Thyroid gland (tissue), 4 donors: Measurements from ENCODE around the gene TMEM94.

ENCODE experiments used
- POLR2A ChIP-seq, 2 donors: fragments of 450-650 bp; IDR thresholded peaks; one replicate each; pipeline ENCODE4 v1.6.1; 2017; ENCODE audit warnings: antibody characterized with exemption in 2 of 2, mild to moderate bottlenecking in 2 of 2, moderate library complexity in 1 of 2
- TF ChIP-seq, protein P1 (sequence below), 6 experiments: fragments of 200-600 bp in 3 of 6; fragments of 450-650 bp in 3 of 6; sonication (generic) in 3 of 6; IDR thresholded peaks; one replicate each; pipeline ENCODE4 v1.5.1; 2016 to 2019; ENCODE audit warnings: antibody characterized with exemption in 6 of 6, mild to moderate bottlenecking in 2 of 6, inconsistent platforms in 1 of 6, moderate library complexity in 1 of 6

DNA sequence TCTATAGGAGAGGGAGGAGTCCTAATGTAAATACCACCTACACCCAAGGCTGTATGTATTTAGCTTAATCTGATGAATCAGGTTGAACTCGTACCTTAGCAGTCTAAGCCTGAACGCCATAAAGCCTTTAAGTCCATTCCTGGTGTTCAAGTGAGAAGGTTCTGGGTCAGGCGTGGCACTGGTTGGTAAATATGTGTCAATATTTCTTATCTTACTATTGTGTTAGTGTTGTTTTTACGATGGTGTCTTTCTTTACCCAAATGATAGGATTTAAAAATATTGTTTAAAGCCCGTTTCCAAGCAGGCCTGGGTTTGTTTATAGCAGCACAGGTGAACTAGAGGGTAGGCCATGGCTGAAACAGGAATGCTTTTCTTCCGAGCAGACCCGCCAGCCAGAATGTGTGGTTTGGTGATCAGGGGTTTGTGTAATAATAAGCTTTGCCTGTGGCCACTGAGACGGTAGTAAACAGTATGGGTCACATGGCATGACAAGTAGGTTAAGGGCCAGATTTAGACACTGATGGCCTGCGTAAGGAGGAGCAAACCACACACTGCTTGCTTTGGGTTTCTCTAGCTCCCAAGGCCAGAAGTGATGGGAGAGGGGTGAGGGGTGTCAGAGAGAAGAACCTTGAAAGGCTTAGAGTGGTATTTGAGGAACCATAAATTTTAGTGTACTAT, 3.3 kb downstream of the TMEM94 start:
- TF ChIP-seq, protein P1, sequence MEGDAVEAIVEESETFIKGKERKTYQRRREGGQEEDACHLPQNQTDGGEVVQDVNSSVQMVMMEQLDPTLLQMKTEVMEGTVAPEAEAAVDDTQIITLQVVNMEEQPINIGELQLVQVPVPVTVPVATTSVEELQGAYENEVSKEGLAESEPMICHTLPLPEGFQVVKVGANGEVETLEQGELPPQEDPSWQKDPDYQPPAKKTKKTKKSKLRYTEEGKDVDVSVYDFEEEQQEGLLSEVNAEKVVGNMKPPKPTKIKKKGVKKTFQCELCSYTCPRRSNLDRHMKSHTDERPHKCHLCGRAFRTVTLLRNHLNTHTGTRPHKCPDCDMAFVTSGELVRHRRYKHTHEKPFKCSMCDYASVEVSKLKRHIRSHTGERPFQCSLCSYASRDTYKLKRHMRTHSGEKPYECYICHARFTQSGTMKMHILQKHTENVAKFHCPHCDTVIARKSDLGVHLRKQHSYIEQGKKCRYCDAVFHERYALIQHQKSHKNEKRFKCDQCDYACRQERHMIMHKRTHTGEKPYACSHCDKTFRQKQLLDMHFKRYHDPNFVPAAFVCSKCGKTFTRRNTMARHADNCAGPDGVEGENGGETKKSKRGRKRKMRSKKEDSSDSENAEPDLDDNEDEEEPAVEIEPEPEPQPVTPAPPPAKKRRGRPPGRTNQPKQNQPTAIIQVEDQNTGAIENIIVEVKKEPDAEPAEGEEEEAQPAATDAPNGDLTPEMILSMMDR (IDR thresholded peaks at IDR 0.05): no peak
- no peak for TF ChIP-seq POLR2A (IDR thresholded peaks at IDR 0.05)
